ENCODE results near the gene XKR3.
"Not testable (repeated sequence)": the region's sequence is repeated elsewhere in the genome, so short reads cannot be mapped to it uniquely, and the experiment has no call there.

The XKR3 gene

GRCh38 chr22:16748160-16748929 is 76.9 kb downstream of the XKR3 start:
- not testable (repeated sequence) for DNase-seq (ENCODE audit: low read depth in 2 of 2)

DNA sequence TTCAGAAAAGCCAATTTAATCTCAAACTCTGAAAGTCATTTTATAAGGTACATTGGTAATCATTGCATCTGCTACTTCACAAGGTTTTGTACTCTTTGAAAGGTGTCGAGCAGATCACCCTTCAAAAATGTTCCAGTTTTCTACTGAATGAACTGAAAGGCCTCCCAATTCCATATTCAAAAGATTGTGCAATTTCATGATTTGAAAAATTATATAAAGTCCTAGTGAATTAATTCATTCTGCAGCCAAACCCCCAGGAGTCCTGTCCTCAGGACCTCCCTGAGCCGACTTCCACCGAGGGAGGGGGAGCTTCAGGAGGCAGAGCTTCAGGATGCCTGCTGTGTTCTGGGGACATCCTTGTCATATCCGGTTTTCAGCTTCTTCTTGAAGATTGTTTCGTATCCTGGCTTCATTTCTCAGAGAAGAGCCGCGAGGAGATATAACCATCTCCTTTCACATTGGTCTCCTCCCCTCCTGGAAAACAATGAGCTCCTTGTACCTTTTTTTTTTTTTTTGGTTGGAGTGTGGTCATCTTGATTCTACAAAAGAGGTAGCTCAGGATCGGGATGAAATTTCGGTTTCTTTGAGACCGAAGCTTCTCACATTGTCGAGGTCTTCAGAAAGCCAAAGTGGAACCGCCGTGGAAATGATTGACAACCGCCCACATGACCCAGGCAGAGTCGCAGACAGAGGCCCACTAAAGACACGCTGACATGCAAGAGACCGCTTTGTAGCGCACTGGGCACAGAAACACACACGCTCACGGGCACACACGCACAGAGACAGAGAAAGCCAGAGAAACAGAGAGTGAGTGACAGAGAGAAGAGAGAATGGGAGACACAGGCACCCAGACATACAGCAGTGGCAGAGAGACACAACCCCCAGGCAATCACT is 77.7 kb downstream of the XKR3 start:
- not testable (repeated sequence) for DNase-seq (ENCODE audit: low read depth in 2 of 2)

- not testable (repeated sequence) for DNase-seq (ENCODE audit: low read depth in 2 of 2)
Measured at GRCh38 chr22:16734271-16734670, 90.9 kb downstream of the XKR3 start.
